ENCODE data around the gene HAPSTR1. TPM values are rescaled to one million over a fixed set of nuclear protein-coding genes. Genes with fewer than 3 reads are reported as not detected.

Gene HAPSTR1
- total and polyA plus RNA-seq, 2 of the 13 experiments (the other 11 are each of a cell fraction or from before 2014, with no cell fraction given): 25.2 to 83.2 TPM

DNA sequence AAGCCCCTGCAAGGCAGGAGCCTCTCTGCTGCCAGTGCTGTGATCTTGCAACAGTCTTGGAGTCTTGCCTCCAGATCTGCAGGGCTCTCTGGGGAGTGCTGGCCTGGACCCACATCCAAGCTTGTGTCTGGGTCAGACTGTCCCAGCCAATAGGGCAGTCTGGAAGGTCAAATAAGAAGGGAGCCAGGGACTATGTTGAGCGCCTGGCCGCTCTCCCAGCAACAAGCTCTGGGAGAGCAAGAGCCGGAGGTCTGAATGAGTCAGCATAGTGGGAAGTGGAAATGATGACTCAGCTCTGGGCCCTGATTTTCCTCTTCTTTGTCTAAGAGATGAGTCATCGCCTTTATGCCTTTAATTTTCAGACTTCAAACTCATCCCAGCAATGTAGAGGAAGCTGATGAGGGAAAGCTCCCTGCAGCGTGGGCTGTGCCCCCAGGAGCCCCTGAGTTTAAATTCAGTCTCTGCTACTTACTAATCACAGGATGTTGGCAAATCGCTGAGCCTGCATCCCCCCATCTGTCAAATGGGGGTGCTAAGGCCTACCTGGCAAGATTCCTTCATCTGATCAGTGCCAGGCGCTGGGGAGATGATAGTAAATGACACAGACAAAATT, 43.6 kb upstream of the HAPSTR1 start (continued):
- TF ChIP-seq, protein P1, sequence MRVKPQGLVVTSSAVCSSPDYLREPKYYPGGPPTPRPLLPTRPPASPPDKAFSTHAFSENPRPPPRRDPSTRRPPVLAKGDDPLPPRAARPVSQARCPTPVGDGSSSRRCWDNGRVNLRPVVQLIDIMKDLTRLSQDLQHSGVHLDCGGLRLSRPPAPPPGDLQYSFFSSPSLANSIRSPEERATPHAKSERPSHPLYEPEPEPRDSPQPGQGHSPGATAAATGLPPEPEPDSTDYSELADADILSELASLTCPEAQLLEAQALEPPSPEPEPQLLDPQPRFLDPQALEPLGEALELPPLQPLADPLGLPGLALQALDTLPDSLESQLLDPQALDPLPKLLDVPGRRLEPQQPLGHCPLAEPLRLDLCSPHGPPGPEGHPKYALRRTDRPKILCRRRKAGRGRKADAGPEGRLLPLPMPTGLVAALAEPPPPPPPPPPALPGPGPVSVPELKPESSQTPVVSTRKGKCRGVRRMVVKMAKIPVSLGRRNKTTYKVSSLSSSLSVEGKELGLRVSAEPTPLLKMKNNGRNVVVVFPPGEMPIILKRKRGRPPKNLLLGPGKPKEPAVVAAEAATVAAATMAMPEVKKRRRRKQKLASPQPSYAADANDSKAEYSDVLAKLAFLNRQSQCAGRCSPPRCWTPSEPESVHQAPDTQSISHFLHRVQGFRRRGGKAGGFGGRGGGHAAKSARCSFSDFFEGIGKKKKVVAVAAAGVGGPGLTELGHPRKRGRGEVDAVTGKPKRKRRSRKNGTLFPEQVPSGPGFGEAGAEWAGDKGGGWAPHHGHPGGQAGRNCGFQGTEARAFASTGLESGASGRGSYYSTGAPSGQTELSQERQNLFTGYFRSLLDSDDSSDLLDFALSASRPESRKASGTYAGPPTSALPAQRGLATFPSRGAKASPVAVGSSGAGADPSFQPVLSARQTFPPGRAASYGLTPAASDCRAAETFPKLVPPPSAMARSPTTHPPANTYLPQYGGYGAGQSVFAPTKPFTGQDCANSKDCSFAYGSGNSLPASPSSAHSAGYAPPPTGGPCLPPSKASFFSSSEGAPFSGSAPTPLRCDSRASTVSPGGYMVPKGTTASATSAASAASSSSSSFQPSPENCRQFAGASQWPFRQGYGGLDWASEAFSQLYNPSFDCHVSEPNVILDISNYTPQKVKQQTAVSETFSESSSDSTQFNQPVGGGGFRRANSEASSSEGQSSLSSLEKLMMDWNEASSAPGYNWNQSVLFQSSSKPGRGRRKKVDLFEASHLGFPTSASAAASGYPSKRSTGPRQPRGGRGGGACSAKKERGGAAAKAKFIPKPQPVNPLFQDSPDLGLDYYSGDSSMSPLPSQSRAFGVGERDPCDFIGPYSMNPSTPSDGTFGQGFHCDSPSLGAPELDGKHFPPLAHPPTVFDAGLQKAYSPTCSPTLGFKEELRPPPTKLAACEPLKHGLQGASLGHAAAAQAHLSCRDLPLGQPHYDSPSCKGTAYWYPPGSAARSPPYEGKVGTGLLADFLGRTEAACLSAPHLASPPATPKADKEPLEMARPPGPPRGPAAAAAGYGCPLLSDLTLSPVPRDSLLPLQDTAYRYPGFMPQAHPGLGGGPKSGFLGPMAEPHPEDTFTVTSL (CRISPR knock-in tag; IDR thresholded peaks at IDR 0.05; ENCODE audit: borderline replicate concordance): peak; percentile 62; the same call in 1 of the 2 replicates
- TF ChIP-seq ZEB1 (IDR thresholded peaks at IDR 0.05; ENCODE audit: insufficient replicate concordance, low read depth) (no peak), ZNF230 (CRISPR knock-in tag; IDR thresholded peaks at IDR 0.05) (no peak), ZNF280D (CRISPR knock-in tag; IDR thresholded peaks at IDR 0.05) (no peak), ZNF609 (CRISPR knock-in tag; IDR thresholded peaks at IDR 0.05; ENCODE audit: borderline replicate concordance) (0 out of 2 replicates have a peak, but pooled peaks have one; percentile 51), BRF2 (CRISPR knock-in tag; IDR thresholded peaks at IDR 0.05) (no peak), CHCHD3 (CRISPR knock-in tag; IDR thresholded peaks at IDR 0.05) (no peak), ZNF337 (CRISPR knock-in tag; IDR thresholded peaks at IDR 0.05; ENCODE audit: borderline replicate concordance, low read depth) (no peak), ZNF562 (CRISPR knock-in tag; IDR thresholded peaks at IDR 0.05; ENCODE audit: borderline replicate concordance) (no peak), TRIM22 (IDR thresholded peaks at IDR 0.05) (no peak), AHR (CRISPR knock-in tag; IDR thresholded peaks at IDR 0.05) (0 out of 2 replicates have a peak, but pooled peaks have one; percentile 38), YEATS2 (CRISPR knock-in tag; IDR thresholded peaks at IDR 0.05; ENCODE audit: borderline replicate concordance) (peak; percentile 73; the same call in 1 of the 2 replicates)
